Fibroblast of skin of right quadriceps (primary cell): ENCODE data around the gene TRPM4.

ENCODE experiments used
- DNase-seq: peaks from one replicate; pipeline ENCODE4 v3.0.0-alpha.2; 2013

The TRPM4 gene

GRCh38 chr19:49241769-49242168 lies 84.2 kb downstream of the TRPM4 start:
- no peak for DNase-seq

GRCh38 chr19:49243129-49243528 lies 85.5 kb downstream of the TRPM4 start:
- no peak for DNase-seq

GRCh38 chr19:49243726-49244125 lies 86.1 kb downstream of the TRPM4 start:
- no peak for DNase-seq

GRCh38 chr19:49244256-49244655 lies 86.7 kb downstream of the TRPM4 start:
- DNase-seq = no peak

GRCh38 chr19:49247676-49248075 lies 90.1 kb downstream of the TRPM4 start:
- DNase-seq = no peak

GRCh38 chr19:49249933-49250332 lies 92.3 kb downstream of the TRPM4 start:
- DNase-seq = no peak

- DNase-seq = no peak
Measured at GRCh38 chr19:49255674-49256073, 98.1 kb downstream of the TRPM4 start.

GRCh38 chr19:49256691-49257090 lies 99.1 kb downstream of the TRPM4 start:
- DNase-seq = no peak
